HCT116 (cell line): ENCODE measurements around the gene SEMA5B. TPM values are rescaled to one million over a fixed set of nuclear protein-coding genes. Genes with fewer than 3 reads are reported as not detected.

Source experiments
- ATAC-seq: fragments of 200-7000 bp; cut with Tn5 transposase; 2 replicates; pipeline ENCODE4 v1.9.1; 2020; ENCODE audit warnings: mild to moderate bottlenecking, moderate library complexity
- BruUV-seq: library from RNA; stranded (reverse); fragments of 400-500 nt; replicated peaks from 2 replicates; lab custom pipeline; 2021; lab: Mats Ljungman, UMichigan
- CTCF ChIA-PET: fragments of 300-600 bp; sonication (Branson Sonifier 250); formaldehyde crosslinking; loops from one replicate; lab custom pipeline; 2021; ENCODE audit warnings: antibody characterized with exemption; lab: Charles Lee
- POLR2A ChIA-PET: fragments of 300-600, 350-600 bp; sonication (Branson Sonifier 250); formaldehyde crosslinking; loops from one replicate; lab custom pipeline; 2021; ENCODE audit warnings: antibody characterized with exemption; lab: Charles Lee
- RAD21 ChIA-PET, 2 experiments: fragments of 300-600 bp; sonication (Branson Sonifier 250); formaldehyde crosslinking; loops; one replicate each; lab custom pipeline; 2023; ENCODE audit warnings: low total read pairs in 2 of 2; ENCODE audit not compliant: uncharacterized antibody in 2 of 2, unreplicated experiment in 2 of 2, low non-redundant PET in 1 of 2; lab: Charles Lee
- DNase-seq: peaks from one replicate; pipeline ENCODE4 v3.0.0-alpha.2; 2010; ENCODE audit warnings: low read depth, low spot score
- H2AFZ ChIP-seq: fragments of 200-600 bp; shearing (Covaris generic), sonication (generic); 2 replicates; pipeline ENCODE4 v1.6.1; 2017; ENCODE audit warnings: low read depth, mixed run types, mixed read lengths, antibody characterized with exemption, low read length; ENCODE audit not compliant: poor library complexity, severe bottlenecking
- H3K27ac ChIP-seq: 2 replicates; pipeline ENCODE4 v1.5.1; 2012; ENCODE audit warnings: low read depth, low read length
- H3K27me3 ChIP-seq: fragments of 200-600 bp; sonication (generic); 2 replicates; pipeline ENCODE4 v1.6.1; 2016; ENCODE audit warnings: mixed run types, low read length, mixed read lengths; ENCODE audit not compliant: insufficient read depth
- H3K36me3 ChIP-seq, 2 experiments: fragments of 200-500 bp in 1 of 2; fragments of 200-600 bp in 1 of 2; sonication (Bioruptor generic) in 1 of 2; sonication (generic) in 1 of 2; 2 replicates each; pipeline versions ENCODE4 v1.5.1 to v1.6.1; 2014 to 2016; ENCODE audit warnings: low read length in 2 of 2, inconsistent platforms in 1 of 2, mixed read lengths in 1 of 2, mixed run types in 1 of 2; ENCODE audit not compliant: insufficient read depth in 2 of 2, control insufficient read depth in 1 of 2
- H3K4me1 ChIP-seq, 2 experiments: fragments of 200-600 bp in 1 of 2; sonication (generic) in 1 of 2; 2 replicates each; pipeline versions ENCODE4 v1.5.1 to v1.6.1; 2012 to 2017; ENCODE audit warnings: low read length in 2 of 2, inconsistent platforms in 1 of 2, mild to moderate bottlenecking in 1 of 2, mixed read lengths in 1 of 2, mixed run types in 1 of 2, moderate library complexity in 1 of 2; ENCODE audit not compliant: insufficient read depth in 2 of 2, control insufficient read depth in 1 of 2
- H3K4me2 ChIP-seq: fragments of 200-600 bp; sonication (generic); 2 replicates; pipeline ENCODE4 v1.6.1; 2017; ENCODE audit warnings: mixed run types, low read length, mixed read lengths
- H3K4me3 ChIP-seq, 2 experiments: fragments of 200-600 bp in 1 of 2; sonication (generic) in 1 of 2; replicated peaks in 1 of 2; 2 replicates each; pipeline ENCODE4 v1.5.1; 2011 to 2016; ENCODE audit warnings: low read length in 2 of 2, control low read depth in 1 of 2, low read depth in 1 of 2, mild to moderate bottlenecking in 1 of 2, mixed read lengths in 1 of 2, mixed run types in 1 of 2
- H3K79me2 ChIP-seq: fragments of 200-600 bp; sonication (generic); 2 replicates; pipeline ENCODE4 v1.6.1; 2017; ENCODE audit warnings: mild to moderate bottlenecking, mixed run types, low read length, moderate library complexity, mixed read lengths; ENCODE audit not compliant: insufficient read depth
- H3K9ac ChIP-seq: fragments of 200-600 bp; sonication (generic); 2 replicates; pipeline ENCODE4 v1.6.1; 2016; ENCODE audit warnings: low read length, mixed read lengths
- H3K9me2 ChIP-seq: fragments of 200-600 bp; sonication (generic), shearing (Covaris generic); 2 replicates; pipeline ENCODE4 v1.6.1; 2017; ENCODE audit warnings: mixed run types, mild to moderate bottlenecking, moderate library complexity; ENCODE audit not compliant: insufficient read depth
- H3K9me3 ChIP-seq, 2 experiments: fragments of 200-500 bp in 1 of 2; fragments of 200-600 bp in 1 of 2; sonication (Bioruptor generic) in 1 of 2; sonication (generic) in 1 of 2; 2 replicates each; pipeline ENCODE4 v1.6.1; 2014 to 2017; ENCODE audit warnings: low read length in 2 of 2, mixed read lengths in 2 of 2, inconsistent platforms in 1 of 2, low read depth in 1 of 2, mild to moderate bottlenecking in 1 of 2, mixed run types in 1 of 2, moderate library complexity in 1 of 2; ENCODE audit not compliant: control insufficient read depth in 1 of 2, insufficient read depth in 1 of 2
- H4K20me1 ChIP-seq: fragments of 200-600 bp; sonication (generic), shearing (Covaris generic); 2 replicates; pipeline ENCODE4 v1.6.1; 2017; ENCODE audit warnings: mixed run types, mild to moderate bottlenecking, moderate library complexity; ENCODE audit not compliant: insufficient read depth
- CBX3 ChIP-seq: IDR thresholded peaks from 2 replicates; pipeline ENCODE4 v1.6.1; 2012; ENCODE audit warnings: low read depth
- CEBPB ChIP-seq: IDR thresholded peaks from 2 replicates; pipeline ENCODE4 v1.6.1; 2012; ENCODE audit warnings: low read depth
- ELF1 ChIP-seq: IDR thresholded peaks from 2 replicates; pipeline ENCODE4 v1.6.1; 2012; ENCODE audit warnings: low read depth, borderline replicate concordance
- POLR2AphosphoS5 ChIP-seq: IDR thresholded peaks from 2 replicates; pipeline ENCODE4 v1.6.1; 2011; ENCODE audit warnings: mild to moderate bottlenecking, low read depth, low read length, moderate library complexity
- SIN3A ChIP-seq: IDR thresholded peaks from 2 replicates; pipeline ENCODE4 v1.6.1; 2012; ENCODE audit warnings: low read depth
- SRF ChIP-seq: IDR thresholded peaks from 2 replicates; pipeline ENCODE4 v1.6.1; 2012; ENCODE audit warnings: low read depth
- YY1 ChIP-seq: IDR thresholded peaks from 2 replicates; pipeline ENCODE4 v1.6.1; 2011; ENCODE audit warnings: low read length, low read depth, moderate library complexity, mild to moderate bottlenecking; ENCODE audit not compliant: insufficient replicate concordance; ENCODE audit errors: extremely low read depth
- ZFX ChIP-seq: fragments of 450-650 bp; IDR thresholded peaks from 2 replicates; pipeline ENCODE4 v1.6.1; 2017
- ZNF274 ChIP-seq: fragments of 200-500 bp; sonication (Bioruptor generic); IDR thresholded peaks from 2 replicates; pipeline ENCODE4 v1.6.1; 2014; ENCODE audit warnings: mild to moderate bottlenecking, low read depth, low read length, inconsistent platforms
- intact Hi-C: fragments of 100-400 bp; cut with micrococcal nuclease; formaldehyde crosslinking; loops from 2 replicates; pipeline ENCODE4 v1.10.0; 2022
- total RNA-seq: library from RNA; stranded (reverse); gene quantifications from one replicate; pipeline ENCODE4 v1.2.1, GENCODE V29; 2021; ENCODE audit not compliant: unreplicated experiment
- TF ChIP-seq, protein P1 (sequence below): IDR thresholded peaks from 2 replicates; pipeline ENCODE4 v1.6.1; 2012
- TF ChIP-seq, protein P2 (sequence below): IDR thresholded peaks from 2 replicates; pipeline ENCODE4 v1.6.1; 2012; ENCODE audit warnings: low read depth
- TF ChIP-seq, protein P3 (sequence below): IDR thresholded peaks from 2 replicates; pipeline ENCODE4 v1.6.1; 2011; ENCODE audit warnings: mild to moderate bottlenecking, low read length, moderate library complexity; ENCODE audit not compliant: insufficient replicate concordance; ENCODE audit errors: extremely low read depth

Gene SEMA5B
- total RNA-seq, 1 experiment from 2014 or later = 0.15 TPM

DNA sequence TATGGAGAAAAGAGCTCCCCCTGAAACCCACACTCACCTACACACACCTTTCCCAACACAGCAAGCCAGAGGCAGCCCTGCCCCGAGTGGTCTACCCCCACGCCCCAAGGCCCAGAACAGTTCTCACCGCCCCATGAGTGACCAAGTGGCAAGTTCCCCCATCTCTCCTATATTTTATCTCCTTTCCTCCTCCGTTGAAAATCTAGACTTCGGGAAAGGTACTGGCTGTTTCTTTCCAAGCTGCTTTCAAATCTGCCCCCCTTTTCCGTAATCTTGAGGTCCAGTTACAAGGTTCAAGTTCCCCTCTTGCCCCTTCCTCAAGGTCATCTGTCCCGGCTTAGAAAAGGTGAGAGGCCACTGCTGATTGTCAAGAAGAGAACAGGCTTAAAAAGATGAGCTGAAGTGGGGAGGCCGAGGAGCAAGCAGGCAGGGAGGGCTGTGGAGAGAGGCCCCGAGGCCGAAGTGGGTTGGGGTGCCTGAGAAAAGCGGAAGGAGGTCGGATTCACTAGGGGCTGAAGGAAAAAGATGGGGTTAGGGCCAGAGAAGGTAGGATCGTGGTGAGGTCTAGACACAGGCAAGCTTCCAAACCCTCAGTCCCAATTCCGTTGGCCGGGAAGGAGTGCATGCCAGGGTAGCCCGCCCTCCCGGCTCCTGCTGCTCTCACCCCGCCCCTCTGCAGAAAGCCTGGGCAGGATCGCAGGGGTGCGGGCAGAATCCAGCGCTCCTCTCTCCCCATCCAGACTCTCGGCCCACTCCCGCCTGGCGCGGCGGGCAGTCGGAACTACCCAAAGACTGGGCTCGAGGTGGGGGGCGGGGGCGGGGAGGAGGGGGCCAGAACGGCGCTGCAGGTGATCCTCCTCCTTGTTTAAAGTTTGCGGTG lies 1.7 kb downstream of the SEMA5B start:
- Histone ChIP-seq H3K4me3 (no peak overlapping the region), H3K27me3 (peaks cover 23% of the 10 kb centered on the region; the same call in 1 of the 2 replicates), H3K9me2 (no peaks in the 10 kb centered on the region), H3K9ac (no peak overlapping the region), H3K4me1 (peaks cover 4 to 16% of the 10 kb centered on the region in 2 experiments; a peak in 3 of 4 replicates), H3K4me2 (no peak overlapping the region), H3K9me3 (no peaks in the 10 kb centered on the region), H3K36me3 (no peaks in the 10 kb centered on the region), H3K79me2 (no peaks in the 10 kb centered on the region), H4K20me1 (no peaks in the 10 kb centered on the region), H3K27ac (no peak overlapping the region), H2AFZ (no peak overlapping the region)
- CTCF ChIA-PET = no interaction called here
- no peak for DNase-seq
- no peak for ATAC-seq
- intact Hi-C loops = loop anchor here (5.0 kb wide), 3 partner anchors 169 to 1479 kb away; partner anchors contain the start of gene POLQ
- RAD21 ChIA-PET = no interaction called here
- TF ChIP-seq, protein P1, sequence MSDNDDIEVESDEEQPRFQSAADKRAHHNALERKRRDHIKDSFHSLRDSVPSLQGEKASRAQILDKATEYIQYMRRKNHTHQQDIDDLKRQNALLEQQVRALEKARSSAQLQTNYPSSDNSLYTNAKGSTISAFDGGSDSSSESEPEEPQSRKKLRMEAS = no peak
- no peak for TF ChIP-seq ELF1
- no peak for TF ChIP-seq SIN3A
- no TSS peak for BruUV-seq
- POLR2A ChIA-PET = no interaction called here

DNA sequence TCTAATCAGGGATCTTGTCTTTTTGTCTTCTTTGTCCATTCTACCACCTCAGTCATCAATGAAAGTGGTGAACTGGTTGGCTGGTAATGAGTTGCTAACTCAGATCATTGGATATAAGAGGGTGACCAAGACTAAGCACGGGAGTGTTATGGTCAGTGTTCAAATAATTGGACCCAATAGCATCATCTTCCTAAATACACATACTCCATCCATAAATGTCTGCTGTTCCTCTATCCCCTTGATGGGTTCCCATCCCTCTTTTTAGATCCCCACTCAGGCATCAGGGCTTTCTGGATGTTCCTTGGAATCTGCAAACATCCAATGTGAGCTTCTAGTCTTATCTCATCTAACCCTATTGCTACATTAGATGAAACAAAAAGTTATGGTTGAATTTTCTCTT lies 3.5 kb downstream of the SEMA5B start:
- DNase-seq (no peak), ATAC-seq (no peak)
- no peaks in the 10 kb centered on the region for H3K9me2 ChIP-seq
- no peak overlapping the region for H3K9ac ChIP-seq
- no TSS peak for BruUV-seq
- ChIA-PET POLR2A (no interaction called here), CTCF (no interaction called here), RAD21 (no interaction called here)
- H3K27me3 ChIP-seq = peaks cover 12% of the 10 kb centered on the region; the same call in 1 of the 2 replicates
- intact Hi-C loops = no loop called here
- H2AFZ ChIP-seq = no peak overlapping the region
- H4K20me1 ChIP-seq = no peaks in the 10 kb centered on the region
- no peaks in the 10 kb centered on the region for H3K36me3 ChIP-seq
- no peak overlapping the region for H3K4me3 ChIP-seq
- H3K27ac ChIP-seq = no peak overlapping the region
- H3K4me2 ChIP-seq = no peak overlapping the region
- H3K9me3 ChIP-seq = no peaks in the 10 kb centered on the region
- H3K79me2 ChIP-seq = no peaks in the 10 kb centered on the region
- H3K4me1 ChIP-seq = peaks cover 4 to 16% of the 10 kb centered on the region in 2 experiments; a peak in 3 of 4 replicates
- no peak for TF ChIP-seq CEBPB
- TF ChIP-seq, protein P1 = no peak
- TF ChIP-seq SRF = no peak
- TF ChIP-seq CBX3 = no peak
- TF ChIP-seq ZFX = no peak
- TF ChIP-seq YY1 = no peak
- no peak for TF ChIP-seq ELF1
- TF ChIP-seq ZNF274 = no peak
- TF ChIP-seq, protein P2, sequence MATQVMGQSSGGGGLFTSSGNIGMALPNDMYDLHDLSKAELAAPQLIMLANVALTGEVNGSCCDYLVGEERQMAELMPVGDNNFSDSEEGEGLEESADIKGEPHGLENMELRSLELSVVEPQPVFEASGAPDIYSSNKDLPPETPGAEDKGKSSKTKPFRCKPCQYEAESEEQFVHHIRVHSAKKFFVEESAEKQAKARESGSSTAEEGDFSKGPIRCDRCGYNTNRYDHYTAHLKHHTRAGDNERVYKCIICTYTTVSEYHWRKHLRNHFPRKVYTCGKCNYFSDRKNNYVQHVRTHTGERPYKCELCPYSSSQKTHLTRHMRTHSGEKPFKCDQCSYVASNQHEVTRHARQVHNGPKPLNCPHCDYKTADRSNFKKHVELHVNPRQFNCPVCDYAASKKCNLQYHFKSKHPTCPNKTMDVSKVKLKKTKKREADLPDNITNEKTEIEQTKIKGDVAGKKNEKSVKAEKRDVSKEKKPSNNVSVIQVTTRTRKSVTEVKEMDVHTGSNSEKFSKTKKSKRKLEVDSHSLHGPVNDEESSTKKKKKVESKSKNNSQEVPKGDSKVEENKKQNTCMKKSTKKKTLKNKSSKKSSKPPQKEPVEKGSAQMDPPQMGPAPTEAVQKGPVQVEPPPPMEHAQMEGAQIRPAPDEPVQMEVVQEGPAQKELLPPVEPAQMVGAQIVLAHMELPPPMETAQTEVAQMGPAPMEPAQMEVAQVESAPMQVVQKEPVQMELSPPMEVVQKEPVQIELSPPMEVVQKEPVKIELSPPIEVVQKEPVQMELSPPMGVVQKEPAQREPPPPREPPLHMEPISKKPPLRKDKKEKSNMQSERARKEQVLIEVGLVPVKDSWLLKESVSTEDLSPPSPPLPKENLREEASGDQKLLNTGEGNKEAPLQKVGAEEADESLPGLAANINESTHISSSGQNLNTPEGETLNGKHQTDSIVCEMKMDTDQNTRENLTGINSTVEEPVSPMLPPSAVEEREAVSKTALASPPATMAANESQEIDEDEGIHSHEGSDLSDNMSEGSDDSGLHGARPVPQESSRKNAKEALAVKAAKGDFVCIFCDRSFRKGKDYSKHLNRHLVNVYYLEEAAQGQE = no peak
- TF ChIP-seq SIN3A = no peak
- TF ChIP-seq, protein P3, sequence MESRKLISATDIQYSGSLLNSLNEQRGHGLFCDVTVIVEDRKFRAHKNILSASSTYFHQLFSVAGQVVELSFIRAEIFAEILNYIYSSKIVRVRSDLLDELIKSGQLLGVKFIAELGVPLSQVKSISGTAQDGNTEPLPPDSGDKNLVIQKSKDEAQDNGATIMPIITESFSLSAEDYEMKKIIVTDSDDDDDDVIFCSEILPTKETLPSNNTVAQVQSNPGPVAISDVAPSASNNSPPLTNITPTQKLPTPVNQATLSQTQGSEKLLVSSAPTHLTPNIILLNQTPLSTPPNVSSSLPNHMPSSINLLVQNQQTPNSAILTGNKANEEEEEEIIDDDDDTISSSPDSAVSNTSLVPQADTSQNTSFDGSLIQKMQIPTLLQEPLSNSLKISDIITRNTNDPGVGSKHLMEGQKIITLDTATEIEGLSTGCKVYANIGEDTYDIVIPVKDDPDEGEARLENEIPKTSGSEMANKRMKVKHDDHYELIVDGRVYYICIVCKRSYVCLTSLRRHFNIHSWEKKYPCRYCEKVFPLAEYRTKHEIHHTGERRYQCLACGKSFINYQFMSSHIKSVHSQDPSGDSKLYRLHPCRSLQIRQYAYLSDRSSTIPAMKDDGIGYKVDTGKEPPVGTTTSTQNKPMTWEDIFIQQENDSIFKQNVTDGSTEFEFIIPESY = no peak
- no peak for TF ChIP-seq POLR2AphosphoS5
